Measurements from ENCODE around the gene ST3GAL3. TPM values are rescaled to one million over a fixed set of nuclear protein-coding genes. Genes with fewer than 3 reads are reported as not detected.
"Not testable (repeated sequence)": the region's sequence is repeated elsewhere in the genome, so short reads cannot be mapped to it uniquely, and the experiment has no call there.

Gene ST3GAL3
- polyA plus RNA-seq, 3 donors = 21.0 to 25.4 (median 22.9) TPM

GRCh38 chr1:43774359-43774758 is 67.0 kb downstream of the ST3GAL3 start:
- DNase-seq (ENCODE audit: extremely low read depth in 1 of 11, low read depth in 9 of 11, low spot score in 4 of 11) = no peak

- no peak for DNase-seq (ENCODE audit: extremely low read depth in 1 of 11, low read depth in 9 of 11, low spot score in 4 of 11)
Observed at GRCh38 chr1:43776043-43776761, 68.9 kb downstream of the ST3GAL3 start.

- DNase-seq (ENCODE audit: extremely low read depth in 1 of 11, low read depth in 9 of 11, low spot score in 4 of 11) = not testable (repeated sequence)
Observed at GRCh38 chr1:43777916-43778315, 70.6 kb downstream of the ST3GAL3 start.

- DNase-seq (ENCODE audit: extremely low read depth in 1 of 11, low read depth in 9 of 11, low spot score in 4 of 11) = no peak
Observed at GRCh38 chr1:43779266-43779665, 71.9 kb downstream of the ST3GAL3 start.

- no peak for DNase-seq (ENCODE audit: extremely low read depth in 1 of 11, low read depth in 9 of 11, low spot score in 4 of 11)
Observed at GRCh38 chr1:43779805-43780403, 72.6 kb downstream of the ST3GAL3 start.

GRCh38 chr1:43781574-43781973 is 74.2 kb downstream of the ST3GAL3 start:
- no peak for DNase-seq (ENCODE audit: extremely low read depth in 1 of 11, low read depth in 9 of 11, low spot score in 4 of 11)

GRCh38 chr1:43783096-43783670 is 75.8 kb downstream of the ST3GAL3 start:
- DNase-seq (ENCODE audit: extremely low read depth in 1 of 11, low read depth in 9 of 11, low spot score in 4 of 11) = no peak

GRCh38 chr1:43783671-43784205 is 76.4 kb downstream of the ST3GAL3 start:
- no peak for DNase-seq (ENCODE audit: extremely low read depth in 1 of 11, low read depth in 9 of 11, low spot score in 4 of 11)

- no peak for DNase-seq (ENCODE audit: extremely low read depth in 1 of 11, low read depth in 9 of 11, low spot score in 4 of 11)
Observed at GRCh38 chr1:43786201-43786958, 79.0 kb downstream of the ST3GAL3 start.

- DNase-seq (ENCODE audit: extremely low read depth in 1 of 11, low read depth in 9 of 11, low spot score in 4 of 11) = peak in 2 of 11 donors; percentile 18
Observed at GRCh38 chr1:43786960-43787359, 79.6 kb downstream of the ST3GAL3 start.

- DNase-seq (ENCODE audit: extremely low read depth in 1 of 11, low read depth in 9 of 11, low spot score in 4 of 11) = no peak
Observed at GRCh38 chr1:43789604-43790550, 82.5 kb downstream of the ST3GAL3 start.

- no peak for DNase-seq (ENCODE audit: extremely low read depth in 1 of 11, low read depth in 9 of 11, low spot score in 4 of 11)
Observed at GRCh38 chr1:43791243-43791642, 83.9 kb downstream of the ST3GAL3 start.

GRCh38 chr1:43796111-43796581 is 88.8 kb downstream of the ST3GAL3 start:
- peak in 1 of 11 donors; percentile 13 for DNase-seq (ENCODE audit: extremely low read depth in 1 of 11, low read depth in 9 of 11, low spot score in 4 of 11)

GRCh38 chr1:43797891-43798290 is 90.6 kb downstream of the ST3GAL3 start:
- no peak for DNase-seq (ENCODE audit: extremely low read depth in 1 of 11, low read depth in 9 of 11, low spot score in 4 of 11)

GRCh38 chr1:43799656-43800635 is 92.6 kb downstream of the ST3GAL3 start:
- DNase-seq (ENCODE audit: extremely low read depth in 1 of 11, low read depth in 9 of 11, low spot score in 4 of 11) = no peak

GRCh38 chr1:43800771-43801170 is 93.4 kb downstream of the ST3GAL3 start:
- no peak for DNase-seq (ENCODE audit: extremely low read depth in 1 of 11, low read depth in 9 of 11, low spot score in 4 of 11)

GRCh38 chr1:43801203-43801602 is 93.9 kb downstream of the ST3GAL3 start:
- DNase-seq (ENCODE audit: extremely low read depth in 1 of 11, low read depth in 9 of 11, low spot score in 4 of 11) = no peak
